ENCODE measurements around the gene WDR76. TPM values are rescaled to one million over a fixed set of nuclear protein-coding genes. Genes with fewer than 3 reads are reported as not detected.
"Not testable (repeated sequence)": the region's sequence is repeated elsewhere in the genome, so short reads cannot be mapped to it uniquely, and the experiment has no call there.

The WDR76 gene
- total RNA-seq, 1 donor, result 15.1 TPM

- TF ChIP-seq CTCF (IDR thresholded peaks at IDR 0.05; ENCODE audit: insufficient read depth, low read depth, low read length), result no peak
- DNase-seq (ENCODE audit: low read depth), result no peak
- H3K4me3 ChIP-seq (ENCODE audit: low read depth, low read length), result no peak overlapping the region
Measured at GRCh38 chr15:43845421-43845820, 18.6 kb downstream of the WDR76 start.

- no peak for DNase-seq (ENCODE audit: low read depth)
- no peak overlapping the region for H3K4me3 ChIP-seq (ENCODE audit: low read depth, low read length)
- no peak for TF ChIP-seq CTCF (IDR thresholded peaks at IDR 0.05; ENCODE audit: insufficient read depth, low read depth, low read length)
Measured at GRCh38 chr15:43851251-43851650, 24.4 kb downstream of the WDR76 start.

- no peak for DNase-seq (ENCODE audit: low read depth)
- H3K4me3 ChIP-seq (ENCODE audit: low read depth, low read length), result no peak overlapping the region
- no peak for TF ChIP-seq CTCF (IDR thresholded peaks at IDR 0.05; ENCODE audit: insufficient read depth, low read depth, low read length)
Measured at GRCh38 chr15:43852607-43853006, 25.8 kb downstream of the WDR76 start.

- no peak for TF ChIP-seq CTCF (IDR thresholded peaks at IDR 0.05; ENCODE audit: insufficient read depth, low read depth, low read length)
- DNase-seq (ENCODE audit: low read depth), result peak; percentile 38
- no peak overlapping the region for H3K4me3 ChIP-seq (ENCODE audit: low read depth, low read length)
Measured at GRCh38 chr15:43854801-43855200, 28.0 kb downstream of the WDR76 start.

GRCh38 chr15:43859546-43859945 is 32.7 kb downstream of the WDR76 start:
- TF ChIP-seq CTCF (IDR thresholded peaks at IDR 0.05; ENCODE audit: insufficient read depth, low read depth, low read length), result no peak
- H3K4me3 ChIP-seq (ENCODE audit: low read depth, low read length), result no peak overlapping the region
- DNase-seq (ENCODE audit: low read depth), result no peak

- not testable (repeated sequence) for H3K4me3 ChIP-seq (ENCODE audit: low read depth, low read length)
Measured at GRCh38 chr15:43866636-43867035, 39.8 kb downstream of the WDR76 start.

GRCh38 chr15:43867096-43867495 is 40.3 kb downstream of the WDR76 start:
- no peak for TF ChIP-seq CTCF (IDR thresholded peaks at IDR 0.05; ENCODE audit: insufficient read depth, low read depth, low read length)
- no peak overlapping the region for H3K4me3 ChIP-seq (ENCODE audit: low read depth, low read length)
- DNase-seq (ENCODE audit: low read depth), result no peak

More at GRCh38 chr15:43866636-43867035, 39.8 kb downstream of the WDR76 start:
- DNase-seq (ENCODE audit: low read depth), result not testable (repeated sequence)

Measured in fibroblast of villous mesenchyme (primary cell).